IMR-90 (cell line): Measurements from ENCODE around the gene KBTBD8. TPM values are rescaled to one million over a fixed set of nuclear protein-coding genes. Genes with fewer than 3 reads are reported as not detected.

Source experiments
- ATAC-seq: fragments of 200-7000 bp; cut with Tn5 transposase; 2 replicates; pipeline ENCODE4 v1.9.1; 2020; ENCODE audit warnings: low read depth, mild to moderate bottlenecking, moderate library complexity
- BruUV-seq: library from RNA; stranded (reverse); fragments of 400-500 nt; replicated peaks from 2 replicates; lab custom pipeline; 2021; lab: Mats Ljungman, UMichigan
- CTCF ChIA-PET: fragments of 300-600 bp; formaldehyde crosslinking; extraction: SDS; loops from one replicate; lab custom pipeline; 2021; ENCODE audit warnings: antibody characterized with exemption; lab: Yijun Ruan, JAX
- POLR2A ChIA-PET: fragments of 300-600 bp; sonication (Branson Sonifier 250); formaldehyde crosslinking; loops from one replicate; lab custom pipeline; 2022; ENCODE audit warnings: antibody characterized with exemption; ENCODE audit not compliant: unreplicated experiment; lab: Charles Lee
- DNase-seq: peaks from one replicate; pipeline ENCODE4 v3.0.0; 2013
- H2AFZ ChIP-seq: replicated peaks from 2 replicates; pipeline ENCODE3; 2013; ENCODE audit warnings: low read length, mild to moderate bottlenecking; ENCODE audit not compliant: poor library complexity
- H2AK5ac ChIP-seq: 2 replicates; pipeline ENCODE4 v1.6.1; 2013; ENCODE audit warnings: low read depth, low read length, inconsistent platforms
- H2AK9ac ChIP-seq: replicated peaks from 2 replicates; pipeline ENCODE3; 2013; ENCODE audit warnings: mild to moderate bottlenecking, low read depth, low read length, moderate library complexity; ENCODE audit not compliant: poor library complexity
- H2BK120ac ChIP-seq: 2 replicates; pipeline ENCODE4 v1.6.1; 2013; ENCODE audit warnings: low read depth, low read length, inconsistent platforms
- H2BK15ac ChIP-seq: 3 replicates; pipeline ENCODE4 v1.6.1; 2013; ENCODE audit warnings: low read depth, low read length, inconsistent platforms
- H2BK20ac ChIP-seq: 2 replicates; pipeline ENCODE4 v1.6.1; 2013; ENCODE audit warnings: low read depth, mild to moderate bottlenecking, inconsistent platforms, low read length, moderate library complexity
- H2BK5ac ChIP-seq: 2 replicates; pipeline ENCODE4 v1.6.1; 2013; ENCODE audit warnings: mild to moderate bottlenecking, low read depth, low read length, inconsistent platforms; ENCODE audit not compliant: poor library complexity, severe bottlenecking
- H3K14ac ChIP-seq: replicated peaks from 2 replicates; pipeline ENCODE4 v1.6.1; 2013; ENCODE audit warnings: low read depth, low read length, inconsistent platforms
- H3K18ac ChIP-seq: 2 replicates; pipeline ENCODE4 v1.6.1; 2013; ENCODE audit warnings: low read depth, low read length, control low read depth
- H3K23ac ChIP-seq: 2 replicates; pipeline ENCODE4 v1.6.1; 2013; ENCODE audit warnings: low read depth, low read length, inconsistent platforms
- H3K27ac ChIP-seq: 2 replicates; pipeline ENCODE4 v1.5.1; 2013; ENCODE audit warnings: mild to moderate bottlenecking, control low read depth, low read length; ENCODE audit not compliant: insufficient read depth
- H3K27me3 ChIP-seq: 2 replicates; pipeline ENCODE4 v1.6.1; 2013; ENCODE audit warnings: low read length; ENCODE audit not compliant: control insufficient read depth, insufficient read depth
- H3K36me3 ChIP-seq: 2 replicates; pipeline ENCODE4 v1.6.1; 2013; ENCODE audit warnings: low read length, mixed read lengths; ENCODE audit not compliant: control insufficient read depth, insufficient read depth
- H3K4ac ChIP-seq: 2 replicates; pipeline ENCODE4 v1.6.1; 2013; ENCODE audit warnings: low read depth, low read length, inconsistent platforms
- H3K4me1 ChIP-seq: 2 replicates; pipeline ENCODE4 v1.6.1; 2013; ENCODE audit warnings: low read length, mixed read lengths; ENCODE audit not compliant: control insufficient read depth, insufficient read depth
- H3K4me2 ChIP-seq: 2 replicates; pipeline ENCODE4 v1.6.1; 2013; ENCODE audit warnings: low read depth, mild to moderate bottlenecking, control low read depth, low read length, moderate library complexity
- H3K4me3 ChIP-seq: 2 replicates; pipeline ENCODE4 v1.5.1; 2013; ENCODE audit warnings: low read depth, mild to moderate bottlenecking, control low read depth, low read length, moderate library complexity; ENCODE audit not compliant: insufficient read depth
- H3K56ac ChIP-seq: 2 replicates; pipeline ENCODE4 v1.6.1; 2013; ENCODE audit warnings: low read length, inconsistent platforms; ENCODE audit not compliant: insufficient read depth; ENCODE audit errors: extremely low read depth
- H3K79me1 ChIP-seq, 2 experiments: 2 replicates each; pipeline ENCODE4 v1.6.1; 2013; ENCODE audit warnings: low read length in 2 of 2, inconsistent platforms in 1 of 2, low read depth in 1 of 2
- H3K9ac ChIP-seq: 2 replicates; pipeline ENCODE4 v1.6.1; 2013; ENCODE audit warnings: low read depth, low read length, control low read depth
- H3K9me1 ChIP-seq: 2 replicates; pipeline ENCODE4 v1.6.1; 2013; ENCODE audit warnings: low read length, inconsistent platforms; ENCODE audit not compliant: insufficient read depth
- H3K9me3 ChIP-seq: 2 replicates; pipeline ENCODE4 v1.6.1; 2013; ENCODE audit warnings: low read length; ENCODE audit not compliant: control insufficient read depth, insufficient read depth
- H4K20me1 ChIP-seq: 2 replicates; pipeline ENCODE4 v1.6.1; 2013; ENCODE audit warnings: low read length, inconsistent platforms; ENCODE audit not compliant: insufficient read depth
- H4K5ac ChIP-seq: 2 replicates; pipeline ENCODE4 v1.6.1; 2013; ENCODE audit warnings: mild to moderate bottlenecking, low read depth, low read length, control low read depth
- H4K8ac ChIP-seq, 2 experiments: 2 replicates each; pipeline ENCODE4 v1.6.1; 2013; ENCODE audit warnings: low read depth in 2 of 2, low read length in 2 of 2, control low read depth in 1 of 2, inconsistent platforms in 1 of 2
- H4K91ac ChIP-seq: 2 replicates; pipeline ENCODE4 v1.6.1; 2013; ENCODE audit warnings: low read depth, low read length, inconsistent platforms; ENCODE audit not compliant: insufficient read depth
- BHLHE40 ChIP-seq: fragments of 150-350 bp; IDR thresholded peaks from 2 replicates; pipeline ENCODE4 v1.6.1; 2016; ENCODE audit warnings: mild to moderate bottlenecking, low read depth, low read length
- CEBPB ChIP-seq: IDR thresholded peaks from 2 replicates; pipeline ENCODE4 v1.6.1; 2012; ENCODE audit warnings: low read depth, low read length, improper control_type of control experiment
- CHD1 ChIP-seq: IDR thresholded peaks from 2 replicates; pipeline ENCODE4 v1.6.1; 2012; ENCODE audit warnings: low read depth, low read length, improper control_type of control experiment
- FOS ChIP-seq: fragments of 150-350 bp; IDR thresholded peaks from 2 replicates; pipeline ENCODE4 v1.6.1; 2016; ENCODE audit warnings: low read depth, low read length
- MAZ ChIP-seq: IDR thresholded peaks from 2 replicates; pipeline ENCODE4 v1.6.1; 2012; ENCODE audit warnings: low read depth, mild to moderate bottlenecking, low read length, improper control_type of control experiment, moderate library complexity, borderline replicate concordance
- MXI1 ChIP-seq: IDR thresholded peaks from 2 replicates; pipeline ENCODE4 v1.6.1; 2012; ENCODE audit warnings: low read depth, mild to moderate bottlenecking, low read length, moderate library complexity, borderline replicate concordance
- NFE2L2 ChIP-seq: fragments of 150-350 bp; IDR thresholded peaks from 2 replicates; pipeline ENCODE4 v1.6.1; 2016; ENCODE audit warnings: low read depth, mild to moderate bottlenecking, low read length
- POLR2A ChIP-seq: IDR thresholded peaks from 2 replicates; pipeline ENCODE4 v1.6.1; 2012; ENCODE audit warnings: mild to moderate bottlenecking, low read depth, low read length
- RAD21 ChIP-seq: IDR thresholded peaks from 2 replicates; pipeline ENCODE4 v1.6.1; 2012; ENCODE audit warnings: low read length, improper control_type of control experiment
- RCOR1 ChIP-seq: IDR thresholded peaks from 2 replicates; pipeline ENCODE4 v1.6.1; 2012; ENCODE audit warnings: mild to moderate bottlenecking, low read length, improper control_type of control experiment; ENCODE audit not compliant: insufficient replicate concordance
- RFX5 ChIP-seq: IDR thresholded peaks from 2 replicates; pipeline ENCODE4 v1.8.0; 2012; ENCODE audit warnings: low read depth, mild to moderate bottlenecking, low read length, moderate library complexity
- SMC3 ChIP-seq: fragments of 150-350 bp; IDR thresholded peaks from 2 replicates; pipeline ENCODE4 v1.6.1; 2016; ENCODE audit warnings: low read depth, mild to moderate bottlenecking, antibody characterized with exemption, low read length, moderate library complexity
- WGBS, 2 experiments: methylation state at CpG; one replicate each; pipeline versions ENCODE4 v1.1.5 to v1.1.7; 2013; ENCODE audit warnings: missing lambda C conversion rate in 2 of 2; ENCODE audit not compliant: insufficient read length in 1 of 2; ENCODE audit errors: extremely low coverage in 2 of 2; 5-methylcytosine and 5-hydroxymethylcytosine counted together
- dilution Hi-C: fragments of 300-500 bp; cut with HindIII; formaldehyde crosslinking; loops from one replicate; pipeline ENCODE4 v1.14.3; 2018; ENCODE audit warnings: low sequenced_read_pairs; ENCODE audit not compliant: unreplicated experiment
- in situ Hi-C: fragments of 300-500 bp; cut with MboI; formaldehyde crosslinking; loops from 3 replicates; pipeline ENCODE4 v1.14.3; 2019; ENCODE audit warnings: low sequenced_read_pairs, inconsistent platforms, mixed read lengths
- intact Hi-C: fragments of 100-400 bp; cut with micrococcal nuclease; formaldehyde crosslinking; loops from 2 replicates; pipeline ENCODE4 v1.10.0; 2022
- polyA plus RNA-seq, 3 experiments: library from polyadenylated mRNA; depleted of rRNA; stranded (reverse); fragments of >200 nt; gene quantifications; 2 replicates each; pipeline ENCODE4 v1.2.3, GENCODE V29; 2012; ENCODE audit warnings: low replicate concordance in 1 of 3
- total RNA-seq: library from RNA; depleted of rRNA; stranded (reverse); fragments of >200 nt; gene quantifications from 2 replicates; pipeline ENCODE4 v1.2.3, GENCODE V29; 2012
- TF ChIP-seq, protein P1 (sequence below): fragments of 150-350 bp; IDR thresholded peaks from 2 replicates; pipeline ENCODE4 v1.6.1; 2016; ENCODE audit warnings: low read depth, mild to moderate bottlenecking, low read length, moderate library complexity, borderline replicate concordance
- TF ChIP-seq, protein P2 (sequence below): fragments of 150-350 bp; IDR thresholded peaks from 2 replicates; pipeline ENCODE4 v1.6.1; 2017; ENCODE audit warnings: mild to moderate bottlenecking, antibody characterized with exemption, low read length, low read depth

The KBTBD8 gene
- total and polyA plus RNA-seq, 2 of the 4 experiments (the other 2 are of a cell fraction): 1.5 to 8.6 TPM

DNA sequence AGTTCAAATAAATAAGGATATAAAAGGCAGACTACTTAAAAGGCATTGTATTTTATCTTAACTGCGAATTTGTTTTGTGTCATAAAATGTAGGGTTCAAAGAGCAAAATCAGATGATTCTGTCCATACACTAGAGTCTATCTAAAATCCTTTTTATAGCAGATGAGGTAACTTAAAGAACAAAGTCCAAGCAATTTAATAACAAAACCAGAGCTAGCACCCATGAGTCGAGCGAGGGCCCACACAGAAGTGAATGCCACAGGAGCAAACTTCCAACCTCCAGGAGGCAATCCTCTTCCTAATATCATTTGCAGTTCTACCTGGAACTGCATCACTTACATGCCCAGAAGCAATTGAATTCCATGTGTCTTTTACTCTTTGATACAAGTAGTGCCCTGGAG is 35.4 kb upstream of the KBTBD8 start:
- WGBS, 2 experiments: no CpG with 5 or more reads among the region's 3 CpGs
- intact Hi-C loops (no loop called here), dilution Hi-C loops (no loop called here), in situ Hi-C loops (loop anchor here (25.0 kb wide), 1 partner anchor 400 kb away; no protein-coding TSS in a partner anchor)
- no peak for TF ChIP-seq MXI1
- no peak for TF ChIP-seq RFX5
- TF ChIP-seq RCOR1: no peak
- no peak for TF ChIP-seq MAZ
- TF ChIP-seq, protein P1, sequence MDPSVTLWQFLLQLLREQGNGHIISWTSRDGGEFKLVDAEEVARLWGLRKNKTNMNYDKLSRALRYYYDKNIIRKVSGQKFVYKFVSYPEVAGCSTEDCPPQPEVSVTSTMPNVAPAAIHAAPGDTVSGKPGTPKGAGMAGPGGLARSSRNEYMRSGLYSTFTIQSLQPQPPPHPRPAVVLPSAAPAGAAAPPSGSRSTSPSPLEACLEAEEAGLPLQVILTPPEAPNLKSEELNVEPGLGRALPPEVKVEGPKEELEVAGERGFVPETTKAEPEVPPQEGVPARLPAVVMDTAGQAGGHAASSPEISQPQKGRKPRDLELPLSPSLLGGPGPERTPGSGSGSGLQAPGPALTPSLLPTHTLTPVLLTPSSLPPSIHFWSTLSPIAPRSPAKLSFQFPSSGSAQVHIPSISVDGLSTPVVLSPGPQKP: no peak
- no peak for TF ChIP-seq NFE2L2
- no peak for TF ChIP-seq RAD21
- no peak for TF ChIP-seq CEBPB
- no peak for TF ChIP-seq BHLHE40
- no peak for TF ChIP-seq POLR2A
- TF ChIP-seq CHD1: no peak
- TF ChIP-seq, protein P2, sequence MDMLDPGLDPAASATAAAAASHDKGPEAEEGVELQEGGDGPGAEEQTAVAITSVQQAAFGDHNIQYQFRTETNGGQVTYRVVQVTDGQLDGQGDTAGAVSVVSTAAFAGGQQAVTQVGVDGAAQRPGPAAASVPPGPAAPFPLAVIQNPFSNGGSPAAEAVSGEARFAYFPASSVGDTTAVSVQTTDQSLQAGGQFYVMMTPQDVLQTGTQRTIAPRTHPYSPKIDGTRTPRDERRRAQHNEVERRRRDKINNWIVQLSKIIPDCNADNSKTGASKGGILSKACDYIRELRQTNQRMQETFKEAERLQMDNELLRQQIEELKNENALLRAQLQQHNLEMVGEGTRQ: no peak
- no peak for TF ChIP-seq FOS
- no peak for TF ChIP-seq SMC3
- Histone ChIP-seq H4K8ac (no peak overlapping the region), H2AFZ (no peak overlapping the region), H2BK5ac (no peak overlapping the region), H3K4me3 (no peak overlapping the region), H2BK20ac (no peak overlapping the region), H3K4ac (no peak overlapping the region), H3K79me1 (no peaks in the 10 kb centered on the region), H2AK5ac (no peak overlapping the region), H3K4me1 (no peaks in the 10 kb centered on the region), H3K9ac (no peak overlapping the region), H3K9me3 (no peaks in the 10 kb centered on the region), H3K9me1 (no peaks in the 10 kb centered on the region), H3K27ac (no peak overlapping the region), H3K4me2 (no peak overlapping the region), H3K18ac (no peak overlapping the region), H3K36me3 (no peaks in the 10 kb centered on the region), H2AK9ac (no peak overlapping the region), H4K91ac (no peak overlapping the region), H3K23ac (no peak overlapping the region), H3K14ac (no peak overlapping the region), H4K20me1 (no peaks in the 10 kb centered on the region), H2BK120ac (no peak overlapping the region), H3K27me3 (peaks cover 17% of the 10 kb centered on the region), H2BK15ac (no peak overlapping the region), H3K56ac (no peak overlapping the region), H4K5ac (no peak overlapping the region)
- ATAC-seq (no peak), DNase-seq (no peak)
- ChIA-PET CTCF (interaction anchor here (0.8 to 1.0 kb wide), 2 partner anchors 10 to 62 kb away, joined by 3 to 6 read pairs; no protein-coding TSS in a partner anchor), POLR2A (no interaction called here)
- no TSS peak for BruUV-seq
